Stimulated activated naive CD8-positive, alpha-beta T cell treated with anti-CD3 and anti-CD28 coated beads, Interleukin-15, Interleukin-2, amounts not matched to agents 100 ng/mL and 50 ng/mL, for 24 hours (primary cell): ENCODE results near the gene MED1.
A peak's percentile ranks its signal among the peaks of the same experiment; 100 is the strongest.
"Not testable (repeated sequence)": the region's sequence is repeated elsewhere in the genome, so short reads cannot be mapped to it uniquely, and the experiment has no call there.

Experiments used
- H3K27ac Mint-ChIP-seq: one replicate; pipeline ENCODE4 v1.8.0; 2021; ENCODE audit warnings: mild to moderate bottlenecking, mixed read lengths
- H3K27me3 Mint-ChIP-seq: one replicate; pipeline ENCODE4 v1.8.0; 2021; ENCODE audit warnings: mixed read lengths
- H3K36me3 Mint-ChIP-seq: one replicate; pipeline ENCODE4 v1.8.0; 2021; ENCODE audit warnings: low read depth, mixed read lengths
- H3K4me1 Mint-ChIP-seq: one replicate; pipeline ENCODE4 v1.8.0; 2021; ENCODE audit warnings: low read depth, mixed read lengths
- H3K4me3 Mint-ChIP-seq: one replicate; pipeline ENCODE4 v1.8.0; 2021; ENCODE audit warnings: mild to moderate bottlenecking, mixed read lengths
- H3K9me3 Mint-ChIP-seq: one replicate; pipeline ENCODE4 v1.8.0; 2021; ENCODE audit warnings: mixed read lengths

The MED1 gene

DNA sequence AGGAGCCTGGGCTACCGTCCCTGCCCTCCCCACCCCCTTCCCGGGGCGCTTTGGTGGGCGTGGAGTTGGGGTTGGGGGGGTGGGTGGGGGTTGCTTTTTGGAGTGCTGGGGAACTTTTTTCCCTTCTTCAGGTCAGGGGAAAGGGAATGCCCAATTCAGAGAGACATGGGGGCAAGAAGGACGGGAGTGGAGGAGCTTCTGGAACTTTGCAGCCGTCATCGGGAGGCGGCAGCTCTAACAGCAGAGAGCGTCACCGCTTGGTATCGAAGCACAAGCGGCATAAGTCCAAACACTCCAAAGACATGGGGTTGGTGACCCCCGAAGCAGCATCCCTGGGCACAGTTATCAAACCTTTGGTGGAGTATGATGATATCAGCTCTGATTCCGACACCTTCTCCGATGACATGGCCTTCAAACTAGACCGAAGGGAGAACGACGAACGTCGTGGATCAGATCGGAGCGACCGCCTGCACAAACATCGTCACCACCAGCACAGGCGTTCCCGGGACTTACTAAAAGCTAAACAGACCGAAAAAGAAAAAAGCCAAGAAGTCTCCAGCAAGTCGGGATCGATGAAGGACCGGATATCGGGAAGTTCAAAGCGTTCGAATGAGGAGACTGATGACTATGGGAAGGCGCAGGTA lies 11.0 kb upstream of the MED1 start:
- no peaks in the 10 kb centered on the region for H3K9me3 Mint-ChIP-seq
- peak overlapping the region; percentile 96 for H3K4me3 Mint-ChIP-seq
- peaks cover 43% of the 10 kb centered on the region for H3K4me1 Mint-ChIP-seq
- H3K27me3 Mint-ChIP-seq, result no peaks in the 10 kb centered on the region
- peak overlapping the region; percentile 99 for H3K27ac Mint-ChIP-seq
- peaks cover 29% of the 10 kb centered on the region for H3K36me3 Mint-ChIP-seq

DNA sequence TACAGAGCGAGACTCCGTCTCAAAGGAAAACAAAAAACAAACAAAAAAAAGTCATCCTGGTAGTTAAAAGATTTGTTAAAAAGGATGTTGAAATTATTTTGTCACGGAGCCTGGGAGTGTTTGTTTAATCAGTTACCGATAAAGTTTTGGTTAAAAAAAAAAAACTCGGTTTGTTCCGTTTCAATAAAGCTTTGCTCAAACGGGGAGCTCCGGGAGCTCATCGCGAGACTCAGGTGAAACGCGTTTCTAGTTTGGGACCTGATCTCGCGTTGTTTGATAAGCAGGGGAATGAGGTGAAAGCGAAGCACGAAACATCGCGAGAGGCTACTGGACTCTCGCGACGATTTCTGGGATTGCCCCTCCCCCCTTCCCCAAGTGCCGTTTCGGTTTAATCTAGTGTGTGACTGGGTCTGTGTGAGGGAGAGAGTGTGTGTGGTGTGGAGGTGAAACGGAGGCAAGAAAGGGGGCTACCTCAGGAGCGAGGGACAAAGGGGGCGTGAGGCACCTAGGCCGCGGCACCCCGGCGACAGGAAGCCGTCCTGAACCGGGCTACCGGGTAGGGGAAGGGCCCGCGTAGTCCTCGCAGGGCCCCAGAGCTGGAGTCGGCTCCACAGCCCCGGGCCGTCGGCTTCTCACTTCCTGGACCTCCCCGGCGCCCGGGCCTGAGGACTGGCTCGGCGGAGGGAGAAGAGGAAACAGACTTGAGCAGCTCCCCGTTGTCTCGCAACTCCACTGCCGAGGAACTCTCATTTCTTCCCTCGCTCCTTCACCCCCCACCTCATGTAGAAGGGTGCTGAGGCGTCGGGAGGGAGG lies 10.3 kb upstream of the MED1 start, which contains the start of gene CDK12:
TSS of gene CDK12 (plus strand) at position 374 of the 813 bp plus-strand sequence. CDS start 586 bp downstream, outside the sequence.
- Mint-ChIP-seq H3K27me3 (no peaks in the 10 kb centered on the region), H3K4me1 (peaks cover 39% of the 10 kb centered on the region), H3K9me3 (no peaks in the 10 kb centered on the region), H3K4me3 (peak within 1 kb of the TSS; percentile 96), H3K36me3 (peaks cover 25% of the 10 kb centered on the region), H3K27ac (peak within 1 kb of the TSS; percentile 99)

DNA sequence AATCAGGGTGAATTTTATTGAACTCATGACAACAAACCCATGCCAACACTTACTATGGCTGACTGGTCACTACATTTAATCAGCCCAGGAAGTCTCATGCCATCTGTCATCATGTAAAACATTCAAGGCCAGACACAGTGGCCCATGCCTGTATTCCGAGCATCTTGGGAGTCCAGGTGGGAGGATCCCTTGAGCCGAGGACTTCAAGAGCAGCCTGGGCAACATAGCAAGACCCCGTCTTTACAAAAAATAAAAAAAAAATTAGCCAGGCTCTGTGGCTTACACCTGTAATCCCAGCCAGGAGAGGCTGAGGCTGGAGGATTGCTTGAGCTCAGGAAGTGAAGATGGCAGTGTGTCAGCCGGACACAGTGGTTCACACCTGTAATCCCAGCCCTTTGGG lies 4.9 kb upstream of the MED1 start:
- Mint-ChIP-seq H3K27ac (no peak overlapping the region), H3K4me3 (no peak overlapping the region), H3K27me3 (no peaks in the 10 kb centered on the region), H3K9me3 (no peaks in the 10 kb centered on the region), H3K36me3 (no peaks in the 10 kb centered on the region), H3K4me1 (peaks cover 30% of the 10 kb centered on the region)

DNA sequence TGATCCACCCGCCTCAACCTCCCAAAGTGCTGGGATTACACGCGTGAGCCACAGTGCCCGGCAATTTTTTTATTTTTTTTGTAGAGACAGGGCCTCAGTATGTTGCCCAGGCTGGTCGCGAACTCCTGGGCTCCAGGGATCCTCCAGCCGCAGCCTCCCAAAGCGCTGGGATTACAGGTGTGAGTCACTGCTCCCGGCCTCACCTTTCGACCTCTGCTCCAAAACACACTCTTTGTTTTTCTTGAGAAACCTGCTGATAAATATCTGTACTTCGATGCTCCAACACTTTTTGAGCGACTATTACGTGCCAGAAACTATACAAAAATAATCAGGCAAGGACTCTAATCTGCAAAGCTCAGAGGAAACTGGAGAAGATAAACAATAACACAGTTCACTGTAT lies 1.0 kb downstream of the MED1 start:
- Mint-ChIP-seq H3K4me1 (peaks cover 47% of the 10 kb centered on the region), H3K9me3 (no peaks in the 10 kb centered on the region), H3K36me3 (peaks cover 28% of the 10 kb centered on the region), H3K27ac (peak overlapping the region; percentile 99), H3K27me3 (no peaks in the 10 kb centered on the region), H3K4me3 (peak overlapping the region; percentile 98)

DNA sequence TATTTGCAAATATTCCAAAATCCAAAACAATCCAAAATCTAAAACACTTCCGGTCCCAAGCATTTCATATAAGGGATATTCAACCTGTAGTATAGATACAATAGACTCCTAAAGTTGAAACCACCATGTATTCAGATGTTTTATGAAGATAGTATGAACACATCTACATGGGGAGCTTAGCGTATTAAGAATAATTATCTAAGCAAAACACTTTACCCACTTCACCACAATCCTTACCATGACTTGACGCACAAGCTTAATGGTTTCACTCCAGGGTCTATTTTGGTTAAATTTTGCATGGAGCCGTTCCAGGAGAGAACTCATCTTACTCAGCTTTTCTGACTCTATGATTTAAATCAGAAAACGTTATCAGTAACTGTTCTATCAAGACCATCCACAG lies 3.5 kb downstream of the MED1 start:
- peaks cover 44% of the 10 kb centered on the region for H3K36me3 Mint-ChIP-seq
- H3K4me1 Mint-ChIP-seq, result peaks cover 36% of the 10 kb centered on the region
- no peaks in the 10 kb centered on the region for H3K27me3 Mint-ChIP-seq
- no peak overlapping the region for H3K4me3 Mint-ChIP-seq
- H3K27ac Mint-ChIP-seq, result peak overlapping the region; percentile 45
- no peaks in the 10 kb centered on the region for H3K9me3 Mint-ChIP-seq

DNA sequence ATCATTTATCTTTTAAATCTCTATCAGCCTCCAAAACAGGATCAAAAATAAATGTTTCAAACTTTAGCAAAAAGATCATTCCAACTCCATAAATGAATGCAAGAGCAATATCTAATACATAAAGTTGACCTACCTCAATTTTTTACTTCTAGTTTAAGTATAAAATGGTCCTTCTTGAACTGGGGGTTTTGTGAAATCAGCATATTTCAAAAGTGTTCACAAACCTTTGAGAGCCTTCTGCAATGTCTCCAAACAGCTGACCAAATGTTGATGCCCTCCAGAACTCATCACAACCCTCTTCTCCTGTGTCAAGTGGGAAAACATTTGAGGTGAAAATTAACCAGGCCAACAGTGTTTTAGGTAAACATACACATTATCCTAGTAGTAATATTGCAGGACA lies 7.7 kb downstream of the MED1 start:
- Mint-ChIP-seq H3K4me3 (no peak overlapping the region), H3K4me1 (peaks cover 9% of the 10 kb centered on the region), H3K27ac (no peak overlapping the region), H3K36me3 (peaks cover 63% of the 10 kb centered on the region), H3K27me3 (no peaks in the 10 kb centered on the region), H3K9me3 (no peaks in the 10 kb centered on the region)

DNA sequence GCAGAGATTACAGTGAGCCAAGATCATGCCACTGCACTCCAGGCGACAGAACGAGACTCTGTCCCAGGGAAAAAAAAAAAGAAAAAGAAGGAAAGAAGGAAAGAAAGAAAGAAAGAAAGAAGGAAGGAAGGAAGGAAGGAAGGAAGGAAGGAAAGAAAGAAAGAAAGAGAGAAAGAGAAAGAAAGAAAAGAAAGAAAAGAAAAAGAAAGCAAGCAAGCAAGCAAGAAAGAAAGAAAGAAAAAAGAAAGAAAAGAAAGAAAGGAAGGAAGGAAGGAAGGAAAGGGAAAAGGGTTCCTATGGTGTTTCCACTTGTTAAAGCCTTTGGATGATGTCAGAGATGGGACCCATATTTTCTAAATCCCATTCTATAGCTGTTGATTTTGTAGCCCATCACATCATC lies 11.2 kb downstream of the MED1 start:
- not testable (repeated sequence) for H3K4me3 Mint-ChIP-seq

DNA sequence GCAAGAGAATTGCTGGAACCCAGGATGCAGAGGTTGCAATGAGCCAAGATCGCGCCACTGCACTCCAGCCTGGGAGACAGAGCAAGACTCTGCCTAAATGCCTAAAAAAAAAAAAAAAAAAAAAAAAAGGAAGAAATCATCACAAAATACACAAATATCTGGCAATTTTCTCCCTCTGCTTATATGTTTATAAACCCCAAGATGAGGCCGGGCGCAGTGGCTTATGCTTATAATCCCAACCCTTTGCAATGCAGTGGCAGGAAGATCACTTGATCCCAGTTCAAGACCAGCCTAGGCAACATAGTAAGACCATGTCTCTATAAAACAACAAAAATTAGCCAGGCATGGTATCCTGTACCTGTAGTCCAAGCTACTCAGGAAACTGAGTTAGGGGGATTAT lies 21.5 kb downstream of the MED1 start:
- no peaks in the 10 kb centered on the region for H3K9me3 Mint-ChIP-seq
- no peak overlapping the region for H3K27ac Mint-ChIP-seq
- H3K4me1 Mint-ChIP-seq, result no peaks in the 10 kb centered on the region
- H3K36me3 Mint-ChIP-seq, result peaks cover 50% of the 10 kb centered on the region
- no peak overlapping the region for H3K4me3 Mint-ChIP-seq
- no peaks in the 10 kb centered on the region for H3K27me3 Mint-ChIP-seq

More for the DNA sequence above, 11.2 kb downstream of the MED1 start:
- not testable (repeated sequence) for H3K27me3 Mint-ChIP-seq, H3K4me1 Mint-ChIP-seq, H3K9me3 Mint-ChIP-seq
- Mint-ChIP-seq H3K36me3 (peaks cover 56% of the 10 kb centered on the region), H3K27ac (peak overlapping the region; percentile 29)

DNA sequence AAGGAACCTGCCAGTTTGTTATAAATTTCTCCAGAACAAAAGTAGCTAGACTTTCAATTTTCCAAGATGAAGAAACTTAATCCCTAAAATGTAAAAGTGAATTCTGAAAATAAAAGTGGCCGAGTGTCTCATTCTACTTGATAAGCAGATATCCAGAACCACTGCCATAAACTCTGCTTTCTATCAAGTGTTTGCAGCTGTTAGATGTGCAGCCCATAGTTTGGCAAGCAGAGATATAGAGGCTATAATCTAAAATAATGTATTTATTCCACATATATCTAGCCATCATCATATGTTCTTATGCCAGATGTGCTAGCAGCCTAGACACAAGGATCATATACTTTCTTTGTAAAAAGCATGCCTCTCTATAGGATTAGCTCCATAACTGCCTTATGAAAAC lies 34.9 kb downstream of the MED1 start:
- Mint-ChIP-seq H3K4me3 (no peak overlapping the region), H3K36me3 (peaks cover 44% of the 10 kb centered on the region), H3K27ac (no peak overlapping the region), H3K9me3 (no peaks in the 10 kb centered on the region), H3K27me3 (no peaks in the 10 kb centered on the region), H3K4me1 (no peaks in the 10 kb centered on the region)

DNA sequence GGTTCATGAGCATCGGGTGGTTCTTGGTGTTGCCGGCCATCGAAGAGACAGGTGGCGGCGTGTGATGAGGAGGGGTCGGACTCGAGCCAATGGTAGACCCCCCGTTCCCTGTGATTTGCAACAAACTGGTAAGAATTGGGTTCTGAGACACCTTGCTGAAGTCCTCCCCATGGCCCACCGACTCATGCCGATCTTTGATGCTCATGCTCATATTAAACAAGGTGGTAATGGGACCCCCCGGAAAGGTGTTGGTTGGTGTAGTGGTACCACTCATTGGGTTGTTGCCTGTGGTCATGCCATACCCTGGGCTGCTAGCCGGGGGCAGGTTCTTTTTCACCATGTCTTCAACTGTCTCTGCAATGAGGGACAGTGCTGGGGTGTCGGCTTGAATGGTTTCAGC lies 40.8 kb downstream of the MED1 start:
- no peak overlapping the region for H3K4me3 Mint-ChIP-seq
- no peaks in the 10 kb centered on the region for H3K9me3 Mint-ChIP-seq
- no peak overlapping the region for H3K27ac Mint-ChIP-seq
- H3K27me3 Mint-ChIP-seq, result no peaks in the 10 kb centered on the region
- H3K36me3 Mint-ChIP-seq, result peaks cover 64% of the 10 kb centered on the region
- H3K4me1 Mint-ChIP-seq, result peaks cover 16% of the 10 kb centered on the region

DNA sequence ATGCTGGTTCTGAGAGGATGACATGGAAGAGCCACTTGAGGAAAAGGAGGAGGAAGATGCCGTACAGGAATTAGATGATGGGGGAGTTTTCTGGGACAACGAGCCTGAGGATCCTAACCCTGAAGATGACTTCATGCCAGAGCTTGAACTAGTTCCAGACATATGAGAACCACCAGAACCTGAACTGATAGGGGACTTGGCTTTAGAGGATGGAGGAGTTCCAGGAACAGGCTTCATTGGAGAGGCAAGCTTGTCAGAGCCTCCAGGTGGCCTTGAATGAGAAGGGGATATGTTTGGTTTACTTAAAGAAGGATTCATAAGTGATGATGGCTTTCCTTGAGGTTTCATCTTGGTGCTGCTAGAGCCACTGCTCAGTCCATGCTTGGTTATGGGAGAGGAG lies 42.7 kb downstream of the MED1 start:
- no peak overlapping the region for H3K27ac Mint-ChIP-seq

DNA sequence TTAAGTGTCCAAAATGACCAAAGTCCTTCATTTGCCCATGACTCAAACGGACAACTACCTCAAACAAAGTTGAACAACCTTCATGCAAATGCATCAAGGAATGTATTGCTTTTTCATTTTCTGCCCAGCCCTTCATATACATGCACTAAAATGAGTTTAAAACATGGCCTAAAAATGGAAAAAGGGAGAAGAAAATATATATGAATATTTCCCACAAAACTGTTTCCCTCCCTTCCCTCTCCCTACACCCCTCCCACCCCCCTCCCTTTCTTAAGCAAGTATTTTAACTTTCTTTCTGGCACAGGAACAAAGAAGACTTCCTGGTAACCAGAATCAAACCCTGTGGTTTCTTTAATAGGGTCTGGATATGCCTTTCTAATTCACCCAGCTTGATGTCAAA lies 44.1 kb downstream of the MED1 start:
- Mint-ChIP-seq H3K4me1 (peaks cover 46% of the 10 kb centered on the region), H3K4me3 (no peak overlapping the region), H3K27ac (no peak overlapping the region), H3K27me3 (no peaks in the 10 kb centered on the region), H3K36me3 (peaks cover 54% of the 10 kb centered on the region), H3K9me3 (no peaks in the 10 kb centered on the region)

More for the DNA sequence above, 42.7 kb downstream of the MED1 start:
- Mint-ChIP-seq H3K4me3 (no peak overlapping the region), H3K9me3 (no peaks in the 10 kb centered on the region), H3K36me3 (peaks cover 57% of the 10 kb centered on the region), H3K4me1 (peaks cover 35% of the 10 kb centered on the region), H3K27me3 (no peaks in the 10 kb centered on the region)

DNA sequence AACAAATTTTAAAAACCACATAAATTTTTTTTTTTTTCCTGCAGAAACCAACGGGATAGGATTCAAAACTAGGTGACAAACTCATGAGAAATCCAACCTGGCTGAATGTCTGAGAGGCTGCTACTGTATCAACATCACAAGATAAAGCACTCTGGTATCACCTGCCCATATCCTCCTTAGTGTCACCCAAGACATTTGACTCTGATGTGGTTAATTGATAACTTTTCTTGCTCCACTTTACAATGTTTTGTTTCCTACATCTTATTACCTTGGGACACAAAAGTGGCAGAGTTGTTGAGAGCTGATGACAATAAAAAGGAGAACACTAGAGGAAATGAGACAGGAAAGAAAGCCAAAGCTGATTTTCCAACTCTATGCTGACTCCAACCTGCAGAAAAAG lies 45.6 kb downstream of the MED1 start:
- Mint-ChIP-seq H3K27me3 (no peaks in the 10 kb centered on the region), H3K4me1 (peaks cover 50% of the 10 kb centered on the region), H3K36me3 (peaks cover 43% of the 10 kb centered on the region)

DNA sequence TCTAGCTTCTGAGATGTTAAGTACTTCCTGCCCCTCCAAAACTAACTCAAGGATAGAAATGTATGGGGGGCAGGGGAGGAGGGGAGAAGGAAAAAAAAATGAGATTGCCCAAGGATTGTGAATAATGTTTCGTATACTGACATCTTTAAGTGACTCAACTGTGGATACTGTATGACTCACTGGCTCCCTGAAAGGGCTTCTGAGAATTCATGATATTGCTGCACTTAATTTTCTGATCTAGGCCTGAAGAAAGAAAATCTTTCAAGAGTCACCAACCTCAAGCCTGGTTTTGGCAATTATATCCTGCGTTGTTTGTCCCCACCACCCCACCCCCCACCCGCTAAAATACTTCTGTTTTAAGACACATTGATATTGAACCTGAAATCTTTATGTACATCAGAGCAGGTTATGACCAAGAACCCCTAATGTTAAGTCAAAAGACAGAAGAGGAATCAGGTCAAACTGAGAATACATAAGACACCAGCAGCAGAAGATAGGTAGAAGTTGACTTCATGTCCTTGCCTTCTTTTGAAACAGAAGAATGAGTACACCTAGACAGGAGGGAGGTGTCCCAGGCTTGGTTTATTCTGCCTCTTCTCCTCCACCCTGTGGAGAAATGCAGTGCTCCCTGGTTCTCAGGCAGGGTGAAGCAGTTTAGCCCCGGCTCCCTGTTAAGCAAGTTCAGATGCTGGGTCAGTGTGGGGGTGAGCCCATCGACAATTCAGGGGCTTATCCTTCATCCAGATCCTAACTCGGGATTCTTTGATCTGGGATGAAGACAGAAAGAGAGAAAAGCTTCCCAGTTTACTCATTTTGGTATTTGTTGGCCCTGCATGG lies 46.3 kb downstream of the MED1 start:
- Mint-ChIP-seq H3K36me3 (peaks cover 36% of the 10 kb centered on the region), H3K27me3 (no peaks in the 10 kb centered on the region), H3K4me1 (peaks cover 57% of the 10 kb centered on the region), H3K9me3 (no peaks in the 10 kb centered on the region), H3K4me3 (peak overlapping the region; percentile 35), H3K27ac (peak overlapping the region; percentile 69)

More for the DNA sequence above, 45.6 kb downstream of the MED1 start:
- Mint-ChIP-seq H3K4me3 (no peak overlapping the region), H3K9me3 (no peaks in the 10 kb centered on the region), H3K27ac (peak overlapping the region; percentile 69)
